Prostate gland (tissue), 2 donors: ENCODE results near the gene MRPS15.

Experiments
- POLR2AphosphoS5 ChIP-seq: sonication (generic); formaldehyde crosslinking; IDR thresholded peaks from one replicate; pipeline ENCODE4 v1.6.1; 2017; ENCODE audit warnings: antibody characterized with exemption
- TF ChIP-seq, protein P1 (sequence below), 4 experiments: fragments of 200-600 bp in 2 of 4; fragments of 450-650 bp in 2 of 4; sonication (generic) in 2 of 4; IDR thresholded peaks; 1 replicate in 3 of 4; 2 replicates in 1 of 4; pipeline ENCODE4 v1.5.1; 2016 to 2019; ENCODE audit warnings: antibody characterized with exemption in 4 of 4, mild to moderate bottlenecking in 2 of 4, moderate library complexity in 2 of 4

GRCh38 chr1:36469163-36469562, 5.0 kb upstream of the MRPS15 start:
- TF ChIP-seq, protein P1, sequence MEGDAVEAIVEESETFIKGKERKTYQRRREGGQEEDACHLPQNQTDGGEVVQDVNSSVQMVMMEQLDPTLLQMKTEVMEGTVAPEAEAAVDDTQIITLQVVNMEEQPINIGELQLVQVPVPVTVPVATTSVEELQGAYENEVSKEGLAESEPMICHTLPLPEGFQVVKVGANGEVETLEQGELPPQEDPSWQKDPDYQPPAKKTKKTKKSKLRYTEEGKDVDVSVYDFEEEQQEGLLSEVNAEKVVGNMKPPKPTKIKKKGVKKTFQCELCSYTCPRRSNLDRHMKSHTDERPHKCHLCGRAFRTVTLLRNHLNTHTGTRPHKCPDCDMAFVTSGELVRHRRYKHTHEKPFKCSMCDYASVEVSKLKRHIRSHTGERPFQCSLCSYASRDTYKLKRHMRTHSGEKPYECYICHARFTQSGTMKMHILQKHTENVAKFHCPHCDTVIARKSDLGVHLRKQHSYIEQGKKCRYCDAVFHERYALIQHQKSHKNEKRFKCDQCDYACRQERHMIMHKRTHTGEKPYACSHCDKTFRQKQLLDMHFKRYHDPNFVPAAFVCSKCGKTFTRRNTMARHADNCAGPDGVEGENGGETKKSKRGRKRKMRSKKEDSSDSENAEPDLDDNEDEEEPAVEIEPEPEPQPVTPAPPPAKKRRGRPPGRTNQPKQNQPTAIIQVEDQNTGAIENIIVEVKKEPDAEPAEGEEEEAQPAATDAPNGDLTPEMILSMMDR (IDR thresholded peaks at IDR 0.05) = no peak
- no peak for TF ChIP-seq POLR2AphosphoS5
